RWPE2 (cell line): Measurements from ENCODE around the gene ZNF579.
A peak's percentile ranks its signal among the peaks of the same experiment; 100 is the strongest.

Experiments
- ATAC-seq: fragments of 200-7000 bp; cut with Tn5 transposase; 3 replicates; pipeline ENCODE4 v1.9.1; 2021; ENCODE audit warnings: low read depth
- DNase-seq: peaks from one replicate; pipeline ENCODE4 v3.0.0-alpha.2; 2020; ENCODE audit warnings: low spot score
- H3K27ac ChIP-seq: fragments of 450-650 bp; 2 replicates; pipeline ENCODE4 v1.5.1; 2017; ENCODE audit warnings: mild to moderate bottlenecking; ENCODE audit not compliant: poor library complexity, severe bottlenecking
- H3K27me3 ChIP-seq: fragments of 250-450 bp; sonication (Bioruptor Pico); 2 replicates; pipeline ENCODE4 v1.5.1; 2021; ENCODE audit warnings: mild to moderate bottlenecking, moderate library complexity; ENCODE audit not compliant: insufficient read depth, poor library complexity, severe bottlenecking
- H3K36me3 ChIP-seq: fragments of 250-450 bp; sonication (Bioruptor Pico); 2 replicates; pipeline ENCODE4 v1.5.1; 2020; ENCODE audit warnings: low read depth, mild to moderate bottlenecking, moderate library complexity
- H3K4me1 ChIP-seq: fragments of 250-450 bp; sonication (Bioruptor Pico); 2 replicates; pipeline ENCODE4 v1.5.1; 2021; ENCODE audit warnings: mild to moderate bottlenecking, moderate library complexity; ENCODE audit not compliant: insufficient read depth, poor library complexity, severe bottlenecking
- H3K4me3 ChIP-seq: fragments of 250-450 bp; sonication (Bioruptor Pico); 2 replicates; pipeline ENCODE4 v1.5.1; 2021; ENCODE audit warnings: mild to moderate bottlenecking, moderate library complexity; ENCODE audit not compliant: severe bottlenecking
- H3K9me3 ChIP-seq: fragments of 250-450 bp; sonication (Bioruptor Pico); 2 replicates; pipeline ENCODE4 v1.5.1; 2021; ENCODE audit warnings: mild to moderate bottlenecking, moderate library complexity; ENCODE audit not compliant: severe bottlenecking
- CTCF ChIP-seq: fragments of 450-650 bp; IDR thresholded peaks from one replicate; pipeline ENCODE4 v1.5.1; 2017; ENCODE audit warnings: mild to moderate bottlenecking, moderate library complexity; ENCODE audit not compliant: poor library complexity, severe bottlenecking

ZNF579 gene

GRCh38 chr19:55594996-55595545, 14.4 kb upstream of the ZNF579 start:
- no peak for TF ChIP-seq CTCF
- peaks cover 24% of the 10 kb centered on the region for H3K36me3 ChIP-seq
- no peak for ATAC-seq

GRCh38 chr19:55593096-55593772, 12.6 kb upstream of the ZNF579 start:
- TF ChIP-seq CTCF: no peak
- DNase-seq (peak; percentile 51), ATAC-seq (no peak)
- Histone ChIP-seq H3K27me3 (no peaks in the 10 kb centered on the region), H3K4me1 (no peaks in the 10 kb centered on the region), H3K4me3 (no peak overlapping the region), H3K9me3 (no peaks in the 10 kb centered on the region), H3K27ac (no peak overlapping the region), H3K36me3 (peaks cover 23% of the 10 kb centered on the region)

More at GRCh38 chr19:55594996-55595545, 14.4 kb upstream of the ZNF579 start:
- H3K9me3 ChIP-seq: no peaks in the 10 kb centered on the region
- H3K27ac ChIP-seq: no peak overlapping the region
- no peaks in the 10 kb centered on the region for H3K4me1 ChIP-seq
- DNase-seq: no peak
- no peaks in the 10 kb centered on the region for H3K27me3 ChIP-seq
- no peak overlapping the region for H3K4me3 ChIP-seq

- Histone ChIP-seq H3K36me3 (peaks cover 20% of the 10 kb centered on the region), H3K27ac (no peak overlapping the region), H3K9me3 (no peaks in the 10 kb centered on the region), H3K27me3 (no peaks in the 10 kb centered on the region), H3K4me3 (no peak overlapping the region), H3K4me1 (no peaks in the 10 kb centered on the region)
- no peak for TF ChIP-seq CTCF
- peak; percentile 57 for DNase-seq
- no peak for ATAC-seq
Measured at GRCh38 chr19:55592391-55593090, 11.9 kb upstream of the ZNF579 start.

GRCh38 chr19:55591555-55591954, 10.9 kb upstream of the ZNF579 start:
- no peak for TF ChIP-seq CTCF
- Histone ChIP-seq H3K4me3 (no peak overlapping the region), H3K4me1 (peaks cover 1% of the 10 kb centered on the region), H3K36me3 (peaks cover 13% of the 10 kb centered on the region), H3K9me3 (no peaks in the 10 kb centered on the region), H3K27me3 (no peaks in the 10 kb centered on the region), H3K27ac (no peak overlapping the region)
- DNase-seq: peak; percentile 20
- ATAC-seq: no peak
